PFSK-1 (cell line): ENCODE data around the gene FCN2.

Experiments used
- POLR2AphosphoS5 ChIP-seq: IDR thresholded peaks from 2 replicates; pipeline ENCODE4 v1.6.1; 2012; ENCODE audit warnings: low read depth, mild to moderate bottlenecking, control low read depth, low read length, moderate library complexity
- SIN3A ChIP-seq: IDR thresholded peaks from 2 replicates; pipeline ENCODE4 v1.6.1; 2012; ENCODE audit warnings: mild to moderate bottlenecking, low read length, moderate library complexity, borderline replicate concordance; ENCODE audit not compliant: insufficient read depth

DNA sequence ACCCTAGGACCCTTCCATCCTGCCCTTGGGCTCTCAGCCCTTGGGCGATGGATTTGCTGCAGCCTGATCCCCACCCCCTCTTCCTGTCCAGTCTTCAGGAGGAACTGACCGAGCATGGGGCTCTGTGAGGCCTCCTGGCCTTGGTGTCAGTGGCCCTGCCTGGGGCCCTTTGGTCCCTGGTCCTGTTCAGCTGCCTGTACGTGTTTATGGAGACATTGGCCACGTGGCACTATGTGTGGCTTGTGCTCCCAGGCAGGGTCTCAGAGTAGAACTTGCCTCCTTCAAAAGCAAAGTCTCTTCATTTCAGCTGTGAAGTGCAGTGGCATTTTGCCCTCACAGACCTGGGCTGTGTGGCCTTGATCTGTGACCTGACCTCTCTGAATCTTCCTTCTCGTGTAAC lies 11.1 kb downstream of the FCN2 start:
- no peak for TF ChIP-seq SIN3A
- no peak for TF ChIP-seq POLR2AphosphoS5
